Fibroblast of lung (primary cell): ENCODE results near the gene POLR2M.

Experiments used
- EZH2 ChIP-seq: IDR thresholded peaks from 2 replicates; pipeline ENCODE4 v1.5.1; 2012; ENCODE audit warnings: low read length, control low read depth, mild to moderate bottlenecking; ENCODE audit errors: missing control alignments
- TF ChIP-seq, protein P1 (sequence below), 2 donors: IDR thresholded peaks in 1 of 2; conservative IDR thresholded peaks in 1 of 2; 1 replicate in 1 of 2; 2 replicates in 1 of 2; pipeline ENCODE4 v1.5.1; 2011 to 2012; ENCODE audit warnings: low read length in 2 of 2, control low read depth in 1 of 2, inconsistent platforms in 1 of 2, low read depth in 1 of 2, mild to moderate bottlenecking in 1 of 2

DNA sequence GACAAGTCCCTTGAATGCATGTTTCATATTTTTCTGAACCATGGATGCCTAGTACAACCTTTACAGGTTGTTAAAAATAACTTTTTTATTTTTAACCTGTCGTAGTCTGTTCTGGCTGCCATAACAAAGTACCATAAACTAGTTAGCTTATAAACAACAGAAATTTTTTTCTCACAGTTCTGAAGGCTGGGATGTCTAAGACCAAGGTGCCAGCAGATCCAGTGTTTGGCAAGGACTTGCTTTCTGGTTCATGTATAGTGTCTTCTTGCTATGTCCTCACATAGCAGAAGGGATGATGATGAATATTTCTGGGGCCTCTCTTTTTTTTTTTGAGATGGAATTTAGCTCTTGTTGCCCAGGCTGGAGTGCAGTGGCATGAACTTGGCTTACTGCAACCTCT is 23.0 kb upstream of the POLR2M start:
- TF ChIP-seq, protein P1, sequence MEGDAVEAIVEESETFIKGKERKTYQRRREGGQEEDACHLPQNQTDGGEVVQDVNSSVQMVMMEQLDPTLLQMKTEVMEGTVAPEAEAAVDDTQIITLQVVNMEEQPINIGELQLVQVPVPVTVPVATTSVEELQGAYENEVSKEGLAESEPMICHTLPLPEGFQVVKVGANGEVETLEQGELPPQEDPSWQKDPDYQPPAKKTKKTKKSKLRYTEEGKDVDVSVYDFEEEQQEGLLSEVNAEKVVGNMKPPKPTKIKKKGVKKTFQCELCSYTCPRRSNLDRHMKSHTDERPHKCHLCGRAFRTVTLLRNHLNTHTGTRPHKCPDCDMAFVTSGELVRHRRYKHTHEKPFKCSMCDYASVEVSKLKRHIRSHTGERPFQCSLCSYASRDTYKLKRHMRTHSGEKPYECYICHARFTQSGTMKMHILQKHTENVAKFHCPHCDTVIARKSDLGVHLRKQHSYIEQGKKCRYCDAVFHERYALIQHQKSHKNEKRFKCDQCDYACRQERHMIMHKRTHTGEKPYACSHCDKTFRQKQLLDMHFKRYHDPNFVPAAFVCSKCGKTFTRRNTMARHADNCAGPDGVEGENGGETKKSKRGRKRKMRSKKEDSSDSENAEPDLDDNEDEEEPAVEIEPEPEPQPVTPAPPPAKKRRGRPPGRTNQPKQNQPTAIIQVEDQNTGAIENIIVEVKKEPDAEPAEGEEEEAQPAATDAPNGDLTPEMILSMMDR (conservative IDR thresholded peaks at IDR 0.05 in 1 of 2, IDR thresholded peaks at IDR 0.05 in 1 of 2; ENCODE audit: low read depth in 1 of 2, low read length in 2 of 2), result no peak
- no peak for TF ChIP-seq EZH2
